Heart left ventricle (tissue), 16 donors: ENCODE data around the gene ID1. TPM values are rescaled to one million over a fixed set of nuclear protein-coding genes. Genes with fewer than 3 reads are reported as not detected.

Experiments
- ATAC-seq, 4 donors: fragments of 200-7000 bp; cut with Tn5 transposase; one replicate each; pipeline ENCODE4 v1.9.1; 2020 to 2022; ENCODE audit warnings: moderate library complexity in 4 of 4, mild to moderate bottlenecking in 3 of 4, moderate number of reproducible peaks in 1 of 4
- DNase-seq, 5 donors: peaks; one replicate each; pipeline ENCODE4 v3.0.0-alpha.2; 2020
- H3K27ac ChIP-seq, 12 donors: fragments of 200-600 bp; sonication (generic) in 4 of 12; one replicate each; pipeline versions ENCODE4 v1.5.0 to v1.8.0; 2016 to 2022; ENCODE audit warnings: mild to moderate bottlenecking in 2 of 12
- H3K27me3 ChIP-seq, 9 donors: fragments of 200-600 bp; sonication (generic) in 2 of 9; one replicate each; pipeline versions ENCODE4 v1.5.1 to v1.8.0; 2016 to 2022; ENCODE audit warnings: mild to moderate bottlenecking in 3 of 9
- H3K36me3 ChIP-seq, 9 donors: fragments of 200-600 bp; sonication (generic) in 2 of 9; one replicate each; pipeline versions ENCODE4 v1.5.0 to v1.8.0; 2018 to 2022; ENCODE audit warnings: mild to moderate bottlenecking in 2 of 9
- H3K4me1 ChIP-seq, 12 donors: fragments of 200-600 bp; sonication (generic) in 4 of 12; one replicate each; pipeline versions ENCODE4 v1.5.0 to v1.8.0; 2016 to 2022; ENCODE audit warnings: mild to moderate bottlenecking in 3 of 12
- H3K4me3 ChIP-seq, 12 donors: fragments of 200-600 bp; sonication (generic) in 4 of 12; one replicate each; pipeline versions ENCODE4 v1.5.0 to v1.8.0; 2017 to 2022; ENCODE audit warnings: mild to moderate bottlenecking in 9 of 12, moderate library complexity in 4 of 12
- H3K9me3 ChIP-seq, 12 donors: fragments of 200-600 bp; sonication (generic) in 4 of 12; one replicate each; pipeline versions ENCODE4 v1.5.0 to v1.8.0; 2016 to 2022; ENCODE audit warnings: mild to moderate bottlenecking in 1 of 12
- CTCF ChIP-seq, 12 donors: fragments of 200-600 bp; sonication (generic) in 4 of 12; IDR thresholded peaks; one replicate each; pipeline versions ENCODE4 v1.5.0 to v1.8.0; 2018 to 2022; ENCODE audit warnings: antibody characterized with exemption in 12 of 12, mild to moderate bottlenecking in 5 of 12
- POLR2A ChIP-seq, 2 donors: fragments of 450-650 bp; IDR thresholded peaks; one replicate each; pipeline ENCODE4 v1.6.1; 2017; ENCODE audit warnings: antibody characterized with exemption in 2 of 2, mild to moderate bottlenecking in 2 of 2, moderate library complexity in 2 of 2
- WGBS, 4 donors: extraction: QIAGEN DNeasy Blood & Tissue Kit in 2 of 4; methylation state at CpG; one replicate each; pipeline versions ENCODE4 v1.1.5 to v1.1.7; 2013 to 2018; 5-methylcytosine and 5-hydroxymethylcytosine counted together
- intact Hi-C, 10 donors: fragments of 100-400 bp; cut with DNase I; formaldehyde crosslinking; loops; one replicate each; pipeline versions ENCODE4 v1.11.1 to v1.14.2; 2022
- polyA plus RNA-seq, 2 donors: library from polyadenylated mRNA; stranded (reverse); fragments of 200-250 nt; gene quantifications; one replicate each; pipeline ENCODE4 v1.2.3, GENCODE V29; 2013
- total RNA-seq, 9 donors: library from RNA; depleted of rRNA in 2 of 9; stranded (reverse); fragments of >200 nt in 2 of 9; fragmentation: NEBNext Ultra II Directional in 3 of 9; extraction: Animal tissue kit (Norgen Biotek cat#: 25700) in 3 of 9; gene quantifications; one replicate each; pipeline versions ENCODE4 v1.1.0 to v1.2.4, GENCODE V29; 2016 to 2023
- donor health status: ischemic (EF 13 %, LVEDD 7.1; RV severe dilation, severe dysfunction).
- donor health status: healthy with polysubstance abuse.
- donor health status: DM: no; HTN: yes; CAD: no.
- donor health status: DM: no; HTN: no; CAD: no.
- donor health status: ischemic (EF 25% LVEDD 6.9; RV normal size, moderate dysfunction).
- donor health status: ischemic (EF 25% LVEDD 5.7; RV mildly dilated, moderate dysfunction).
- donor health status: healthy.
- donor health status: DM: yes; HTN: yes; CAD: no.
- donor health status: ischemic (EF 35%, LVEDD 5.7; RV mildly dilated, moderate dysfunction).
- donor health status: nonischemic (EF 11% LVEDD 7.7; RV severe dilation, severe dysfunction).
- donor health status: DM: yes; HTN: yes; CAD: no.
- donor health status: PGD.
- donor health status: ischemic (EF 29% LVEDD 5.4; RV normal size, mild dysfunction).
- donor health status: nonischemic (EF 23%, LVEDD 6.1; RV moderate dilation, normal function).

The ID1 gene
- total and polyA plus RNA-seq, 11 donors: 72.4 to 619 (median 140) TPM

- Histone ChIP-seq H3K9me3 (peaks cover 0 to 3% (median 0%) of the 10 kb centered on the region in 12 donors), H3K4me1 (peaks cover 0 to 8% (median 0%) of the 10 kb centered on the region in 12 donors), H3K36me3 (no peaks in the 10 kb centered on the region), H3K4me3 (no peak overlapping the region), H3K27ac (no peak overlapping the region), H3K27me3 (no peaks in the 10 kb centered on the region)
- DNase-seq (no peak), ATAC-seq (no peak)
- TF ChIP-seq CTCF (IDR thresholded peaks at IDR 0.05) (no peak), POLR2A (IDR thresholded peaks at IDR 0.05) (no peak)
- WGBS, 4 donors: 85 to 91% (median 89%) methylated on average over 11 to 13 of the region's 13 CpGs
- intact Hi-C loops: no loop called here
Measured at GRCh38 chr20:31581391-31581790, 23.7 kb upstream of the ID1 start.

GRCh38 chr20:31587545-31588389 lies 17.3 kb upstream of the ID1 start:
- TF ChIP-seq POLR2A (IDR thresholded peaks at IDR 0.05) (no peak), CTCF (IDR thresholded peaks at IDR 0.05) (no peak)
- Histone ChIP-seq H3K4me1 (peaks cover 0 to 36% (median 15%) of the 10 kb centered on the region in 12 donors), H3K4me3 (peak overlapping the region; percentile 16 to 60 (median 50)), H3K36me3 (no peaks in the 10 kb centered on the region), H3K27ac (peak overlapping the region; percentile 79 to 99 (median 90)), H3K9me3 (no peaks in the 10 kb centered on the region), H3K27me3 (peaks cover 0 to 9% (median 0%) of the 10 kb centered on the region in 9 donors)
- DNase-seq (peak; percentile 82 to 87 (median 84)), ATAC-seq (peak; percentile 58 to 94 (median 90))
- 3 to 12% (median 3%) methylated on average over 28 to 76 of the region's 76 CpGs for WGBS, 4 donors
- intact Hi-C loops: loop anchor here in 3 of 10 donors (1.0 kb wide), 1 partner anchor 14 kb away; no protein-coding TSS in a partner anchor

- intact Hi-C loops: no loop called here
- Histone ChIP-seq H3K9me3 (no peaks in the 10 kb centered on the region), H3K27ac (peak overlapping the region in 9 of 12 donors; percentile 13 to 97 (median 60)), H3K4me1 (peaks cover 0 to 53% (median 27%) of the 10 kb centered on the region in 12 donors), H3K36me3 (no peaks in the 10 kb centered on the region), H3K4me3 (no peak overlapping the region), H3K27me3 (peaks cover 0 to 9% (median 0%) of the 10 kb centered on the region in 9 donors)
- no peak for DNase-seq
- TF ChIP-seq POLR2A (IDR thresholded peaks at IDR 0.05) (no peak), CTCF (IDR thresholded peaks at IDR 0.05) (no peak)
- no peak for ATAC-seq
- 81 to 85% (median 82%) methylated on average over 7 of the region's 7 CpGs for whole genome bisulfite sequencing, 4 donors
Measured at GRCh38 chr20:31590717-31591225, 14.3 kb upstream of the ID1 start.
